Keratinocyte (primary cell): Measurements from ENCODE around the gene PRR7. TPM values are rescaled to one million over a fixed set of nuclear protein-coding genes. Genes with fewer than 3 reads are reported as not detected.
A peak's percentile ranks its signal among the peaks of the same experiment; 100 is the strongest.

Source experiments
- DNase-seq: peaks from one replicate; pipeline ENCODE4 v3.0.0-alpha.2; 2011; ENCODE audit warnings: low read depth, missing footprints, low spot score
- FAIRE-seq: peaks from 2 replicates; lab custom pipeline; 2011; peaks lifted over from hg19 to GRCh38; lab: Jason Lieb, UNC
- H2AFZ ChIP-seq: 2 replicates; pipeline ENCODE4 v1.6.0; 2012; ENCODE audit warnings: low read length, control low read depth, inconsistent platforms; ENCODE audit not compliant: control insufficient read depth
- H3K27ac ChIP-seq: 2 replicates; pipeline ENCODE4 v1.5.1; 2011; ENCODE audit warnings: low read length; ENCODE audit not compliant: control insufficient read depth, insufficient read depth
- H3K27me3 ChIP-seq: 3 replicates; pipeline ENCODE4 v1.6.0; 2011; ENCODE audit warnings: low read length; ENCODE audit not compliant: control insufficient read depth, insufficient read depth; ENCODE audit errors: extremely low read depth
- H3K36me3 ChIP-seq, 2 experiments: 2 replicates in 1 of 2; 3 replicates in 1 of 2; pipeline ENCODE4 v1.5.1; 2011; ENCODE audit warnings: low read length in 2 of 2, mild to moderate bottlenecking in 1 of 2; ENCODE audit not compliant: control insufficient read depth in 2 of 2, insufficient read depth in 2 of 2; ENCODE audit errors: extremely low read depth in 1 of 2
- H3K4me1 ChIP-seq: 3 replicates; pipeline ENCODE4 v1.5.1; 2011; ENCODE audit warnings: low read length; ENCODE audit not compliant: control insufficient read depth, insufficient read depth; ENCODE audit errors: extremely low read depth
- H3K4me2 ChIP-seq: 3 replicates; pipeline ENCODE4 v1.6.0; 2011; ENCODE audit warnings: low read depth, low read length; ENCODE audit not compliant: control insufficient read depth, insufficient read depth; ENCODE audit errors: extremely low read depth
- H3K4me3 ChIP-seq, 3 experiments: fragments of 200-600 bp in 1 of 3; sonication (generic) in 1 of 3; 2 replicates in 2 of 3; 3 replicates in 1 of 3; pipeline ENCODE4 v1.5.1; 2011 to 2016; ENCODE audit warnings: low read length in 3 of 3, mild to moderate bottlenecking in 3 of 3, control low read depth in 2 of 3, inconsistent platforms in 1 of 3, low read depth in 1 of 3, mixed read lengths in 1 of 3, mixed run types in 1 of 3, moderate library complexity in 1 of 3; ENCODE audit not compliant: control insufficient read depth in 2 of 3, insufficient read depth in 2 of 3; ENCODE audit errors: extremely low read depth in 1 of 3
- H3K79me2 ChIP-seq: 2 replicates; pipeline ENCODE4 v1.6.0; 2012; ENCODE audit warnings: low read length; ENCODE audit not compliant: control insufficient read depth, insufficient read depth
- H3K9ac ChIP-seq: 3 replicates; pipeline ENCODE4 v1.6.0; 2011; ENCODE audit warnings: low read length; ENCODE audit not compliant: control insufficient read depth, insufficient read depth; ENCODE audit errors: extremely low read depth
- H3K9me1 ChIP-seq: 3 replicates; pipeline ENCODE4 v1.6.0; 2011; ENCODE audit warnings: low read length; ENCODE audit not compliant: control insufficient read depth, insufficient read depth; ENCODE audit errors: extremely low read depth
- H3K9me3 ChIP-seq: 2 replicates; pipeline ENCODE4 v1.5.1; 2012; ENCODE audit warnings: low read depth, low read length; ENCODE audit not compliant: control insufficient read depth
- H4K20me1 ChIP-seq: 3 replicates; pipeline ENCODE4 v1.6.0; 2011; ENCODE audit warnings: low read length; ENCODE audit not compliant: control insufficient read depth, insufficient read depth; ENCODE audit errors: extremely low read depth
- EZH2 ChIP-seq: IDR thresholded peaks from one replicate; pipeline ENCODE4 v1.6.1; 2012; ENCODE audit warnings: inconsistent platforms, mild to moderate bottlenecking, low read length, moderate library complexity
- dilution Hi-C: fragments of 300-500 bp; cut with MboI; formaldehyde crosslinking; loops from one replicate; pipeline ENCODE4 v1.7.0; 2020; ENCODE audit warnings: low sequenced_read_pairs; ENCODE audit not compliant: extremely low pct_ligation_motif_present
- polyA plus RNA-seq, 5 experiments: library from polyadenylated mRNA; depleted of rRNA in 3 of 5; stranded (reverse) in 3 of 5; stranded (forward) in 1 of 5; unstranded in 1 of 5; fragments of >200 nt; gene quantifications; 1 replicate in 1 of 5; 2 replicates in 3 of 5; 3 replicates in 1 of 5; pipeline versions ENCODE4 v1.2.1 to v1.2.3, GENCODE V29; 2011 to 2012; ENCODE audit warnings: missing spikeins in 2 of 5, low read depth in 1 of 5, low replicate concordance in 1 of 5
- TF ChIP-seq, protein P1 (sequence below), 3 experiments: IDR thresholded peaks in 1 of 3; conservative IDR thresholded peaks in 1 of 3; optimal IDR thresholded peaks in 1 of 3; 2 replicates in 2 of 3; 3 replicates in 1 of 3; pipeline versions ENCODE3 to v1.5.1; 2011; ENCODE audit warnings: low read length in 3 of 3, mild to moderate bottlenecking in 3 of 3, moderate library complexity in 2 of 3, control low read depth in 1 of 3, inconsistent platforms in 1 of 3; ENCODE audit not compliant: insufficient read depth in 2 of 3; ENCODE audit errors: extremely low read depth in 1 of 3

The PRR7 gene
- polyA plus RNA-seq, 1 donor (not counting 4 experiments of a cell fraction or from before 2014, with no cell fraction given), result 1.1 TPM

- Histone ChIP-seq H3K9ac (peak within 1 kb of the TSS; percentile 68), H3K4me1 (peaks cover 29% of the 10 kb centered on the region), H2AFZ (no peak within 1 kb of the TSS), H3K36me3 (peaks cover 0 to 2% of the 10 kb centered on the region in 2 experiments), H3K4me3 (peak within 1 kb of the TSS; percentile 60 to 79 (median 77)), H3K27ac (no peak within 1 kb of the TSS), H3K9me3 (no peaks in the 10 kb centered on the region), H4K20me1 (peaks cover 10% of the 10 kb centered on the region), H3K79me2 (peaks cover 23% of the 10 kb centered on the region), H3K9me1 (peaks cover 8% of the 10 kb centered on the region), H3K4me2 (peak within 1 kb of the TSS; percentile 79), H3K27me3 (no peaks in the 10 kb centered on the region)
- FAIRE-seq (no peak), DNase-seq (no peak)
- TF ChIP-seq, protein P1, sequence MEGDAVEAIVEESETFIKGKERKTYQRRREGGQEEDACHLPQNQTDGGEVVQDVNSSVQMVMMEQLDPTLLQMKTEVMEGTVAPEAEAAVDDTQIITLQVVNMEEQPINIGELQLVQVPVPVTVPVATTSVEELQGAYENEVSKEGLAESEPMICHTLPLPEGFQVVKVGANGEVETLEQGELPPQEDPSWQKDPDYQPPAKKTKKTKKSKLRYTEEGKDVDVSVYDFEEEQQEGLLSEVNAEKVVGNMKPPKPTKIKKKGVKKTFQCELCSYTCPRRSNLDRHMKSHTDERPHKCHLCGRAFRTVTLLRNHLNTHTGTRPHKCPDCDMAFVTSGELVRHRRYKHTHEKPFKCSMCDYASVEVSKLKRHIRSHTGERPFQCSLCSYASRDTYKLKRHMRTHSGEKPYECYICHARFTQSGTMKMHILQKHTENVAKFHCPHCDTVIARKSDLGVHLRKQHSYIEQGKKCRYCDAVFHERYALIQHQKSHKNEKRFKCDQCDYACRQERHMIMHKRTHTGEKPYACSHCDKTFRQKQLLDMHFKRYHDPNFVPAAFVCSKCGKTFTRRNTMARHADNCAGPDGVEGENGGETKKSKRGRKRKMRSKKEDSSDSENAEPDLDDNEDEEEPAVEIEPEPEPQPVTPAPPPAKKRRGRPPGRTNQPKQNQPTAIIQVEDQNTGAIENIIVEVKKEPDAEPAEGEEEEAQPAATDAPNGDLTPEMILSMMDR (optimal IDR thresholded peaks at IDR 0.05 in 1 of 3, IDR thresholded peaks at IDR 0.05 in 1 of 3, conservative IDR thresholded peaks at IDR 0.05 in 1 of 3; ENCODE audit: extremely low read depth in 1 of 3, insufficient read depth in 2 of 3, low read length in 3 of 3), result no peak
- TF ChIP-seq EZH2, result no peak
- dilution Hi-C loops, result no loop called here
Measured at GRCh38 chr5:177473443-177474001, 26.9 kb downstream of the PRR7 start, which contains the start of gene DBN1. DBN1 (minus strand) TSS chr5:177473634; CDS start chr5:177473521, 113 bp downstream.

DNA sequence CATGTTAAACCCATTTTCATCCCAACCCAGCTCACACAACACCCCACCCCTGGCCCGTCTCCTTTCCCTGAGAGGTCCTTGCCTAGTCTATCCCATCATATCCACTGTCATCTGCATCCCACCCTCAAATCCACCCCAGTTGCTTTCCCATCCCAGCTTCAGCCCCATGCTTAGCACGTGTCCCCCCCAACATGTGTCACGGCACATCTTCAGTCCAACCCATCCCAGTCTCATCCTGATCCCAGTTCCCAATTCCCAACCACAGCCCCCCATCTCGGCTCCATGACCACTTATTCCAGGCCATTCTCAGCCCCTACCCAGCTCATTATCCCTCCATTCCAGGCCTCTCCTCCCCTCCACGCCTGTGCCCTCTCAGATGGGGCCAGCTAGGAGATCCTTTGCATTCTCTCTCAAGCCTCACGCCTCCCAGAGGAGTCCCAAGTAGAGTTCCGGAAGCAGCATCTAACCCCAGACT is 27.4 kb downstream of the PRR7 start:
- no peak overlapping the region for H3K9ac ChIP-seq

More for the DNA sequence above, 27.4 kb downstream of the PRR7 start:
- H3K9me3 ChIP-seq, result no peaks in the 10 kb centered on the region
- FAIRE-seq (no peak), DNase-seq (no peak)
- H3K27me3 ChIP-seq, result no peaks in the 10 kb centered on the region
- H3K4me1 ChIP-seq, result peaks cover 30% of the 10 kb centered on the region
- H3K4me3 ChIP-seq, result no peak overlapping the region
- peaks cover 8% of the 10 kb centered on the region for H3K9me1 ChIP-seq
- no peak overlapping the region for H3K4me2 ChIP-seq
- H3K36me3 ChIP-seq, result peaks cover 0 to 2% of the 10 kb centered on the region in 2 experiments
- H3K27ac ChIP-seq, result no peak overlapping the region
- H3K79me2 ChIP-seq, result peaks cover 23% of the 10 kb centered on the region
- H4K20me1 ChIP-seq, result peaks cover 6% of the 10 kb centered on the region
- dilution Hi-C loops, result no loop called here
- TF ChIP-seq EZH2, result no peak
- TF ChIP-seq, protein P1 (optimal IDR thresholded peaks at IDR 0.05 in 1 of 3, IDR thresholded peaks at IDR 0.05 in 1 of 3, conservative IDR thresholded peaks at IDR 0.05 in 1 of 3; ENCODE audit: extremely low read depth in 1 of 3, insufficient read depth in 2 of 3, low read length in 3 of 3), result no peak
- no peak overlapping the region for H2AFZ ChIP-seq
